DOHH2 (cell line): ENCODE results near the gene CRYGD.

Experiments
- H3F3A ChIP-seq: fragments of 200-600 bp; sonication (generic), shearing (Covaris generic); 2 replicates; pipeline ENCODE4 v1.6.0; 2016; ENCODE audit warnings: antibody characterized with exemption, mild to moderate bottlenecking; ENCODE audit not compliant: control insufficient read depth, insufficient read depth
- H3K27ac ChIP-seq: fragments of 200-600 bp; sonication (generic); 2 replicates; pipeline ENCODE4 v1.5.1; 2014; ENCODE audit warnings: low read depth, mild to moderate bottlenecking, low read length, moderate library complexity
- H3K27me3 ChIP-seq: fragments of 200-600 bp; sonication (generic); 2 replicates; pipeline ENCODE4 v1.6.1; 2014; ENCODE audit warnings: mild to moderate bottlenecking, low read length, mixed read lengths; ENCODE audit not compliant: control insufficient read depth
- H3K36me3 ChIP-seq: fragments of 200-600 bp; sonication (generic); 2 replicates; pipeline ENCODE4 v1.6.1; 2014; ENCODE audit warnings: mild to moderate bottlenecking, low read length, moderate library complexity, mixed read lengths; ENCODE audit not compliant: control insufficient read depth
- H3K4me1 ChIP-seq: fragments of 200-600 bp; sonication (generic); 2 replicates; pipeline ENCODE4 v1.6.1; 2014; ENCODE audit warnings: mild to moderate bottlenecking, low read length, mixed read lengths; ENCODE audit not compliant: control insufficient read depth
- H3K4me2 ChIP-seq: fragments of 200-600 bp; sonication (generic); 2 replicates; pipeline ENCODE4 v1.6.0; 2014; ENCODE audit warnings: mild to moderate bottlenecking, low read length, moderate library complexity
- H3K4me3 ChIP-seq: fragments of 200-600 bp; sonication (generic); 2 replicates; pipeline ENCODE4 v1.5.1; 2014; ENCODE audit warnings: mild to moderate bottlenecking, low read length, mixed read lengths
- H3K79me2 ChIP-seq: fragments of 200-600 bp; sonication (generic); 2 replicates; pipeline ENCODE4 v1.6.1; 2014; ENCODE audit warnings: mild to moderate bottlenecking, low read length, mixed read lengths; ENCODE audit not compliant: control insufficient read depth
- H3K9me2 ChIP-seq: fragments of 200-600 bp; sonication (generic); replicated peaks from 2 replicates; pipeline ENCODE4 v1.6.1; 2014; ENCODE audit warnings: mild to moderate bottlenecking, low read length, mixed read lengths; ENCODE audit not compliant: control insufficient read depth
- H3K9me3 ChIP-seq: fragments of 200-600 bp; sonication (generic); 2 replicates; pipeline ENCODE4 v1.6.1; 2014; ENCODE audit warnings: antibody characterized with exemption, low read length, mixed read lengths; ENCODE audit not compliant: control insufficient read depth, insufficient read depth
- H4K20me1 ChIP-seq: fragments of 200-600 bp; sonication (generic); 2 replicates; pipeline ENCODE4 v1.6.0; 2014; ENCODE audit warnings: low read depth, mild to moderate bottlenecking, antibody characterized with exemption, low read length, moderate library complexity; ENCODE audit not compliant: control insufficient read depth, insufficient read depth
- CTCF ChIP-seq: fragments of 200-600 bp; sonication (generic); IDR thresholded peaks from one replicate; pipeline ENCODE4 v1.5.1; 2014; ENCODE audit warnings: antibody characterized with exemption, mild to moderate bottlenecking, low read depth, low read length; ENCODE audit not compliant: poor library complexity, severe bottlenecking
- EZH2phosphoT487 ChIP-seq: fragments of 200-600 bp; sonication (generic); IDR thresholded peaks from 2 replicates; pipeline ENCODE4 v1.6.1; 2017; ENCODE audit warnings: borderline replicate concordance, mild to moderate bottlenecking, antibody characterized with exemption, low read length, moderate library complexity, mixed read lengths

CRYGD gene

GRCh38 chr2:208096080-208096479 lies 28.2 kb downstream of the CRYGD start:
- no peak overlapping the region for H3K4me2 ChIP-seq
- peaks cover 11% of the 10 kb centered on the region; the same call in 1 of the 2 replicates for H3K27me3 ChIP-seq
- no peaks in the 10 kb centered on the region for H3K9me3 ChIP-seq
- H3K4me1 ChIP-seq = no peaks in the 10 kb centered on the region
- no peaks in the 10 kb centered on the region for H4K20me1 ChIP-seq
- TF ChIP-seq EZH2phosphoT487 (no peak), CTCF (no peak)
- H3K79me2 ChIP-seq = no peaks in the 10 kb centered on the region
- no peaks in the 10 kb centered on the region for H3K9me2 ChIP-seq
- no peak overlapping the region for H3K4me3 ChIP-seq
- H3K36me3 ChIP-seq = no peaks in the 10 kb centered on the region
- H3K27ac ChIP-seq = no peak overlapping the region
- no peaks in the 10 kb centered on the region for H3F3A ChIP-seq

GRCh38 chr2:208093128-208093527 lies 31.2 kb downstream of the CRYGD start:
- Histone ChIP-seq H3K4me2 (no peak overlapping the region), H3K79me2 (no peaks in the 10 kb centered on the region), H3K4me1 (no peaks in the 10 kb centered on the region), H3K9me3 (no peaks in the 10 kb centered on the region), H3K4me3 (no peak overlapping the region), H3K27me3 (peaks cover 11% of the 10 kb centered on the region; the same call in 1 of the 2 replicates), H4K20me1 (no peaks in the 10 kb centered on the region), H3K27ac (no peak overlapping the region), H3K36me3 (no peaks in the 10 kb centered on the region), H3K9me2 (no peaks in the 10 kb centered on the region), H3F3A (no peaks in the 10 kb centered on the region)
- TF ChIP-seq CTCF = no peak

DNA sequence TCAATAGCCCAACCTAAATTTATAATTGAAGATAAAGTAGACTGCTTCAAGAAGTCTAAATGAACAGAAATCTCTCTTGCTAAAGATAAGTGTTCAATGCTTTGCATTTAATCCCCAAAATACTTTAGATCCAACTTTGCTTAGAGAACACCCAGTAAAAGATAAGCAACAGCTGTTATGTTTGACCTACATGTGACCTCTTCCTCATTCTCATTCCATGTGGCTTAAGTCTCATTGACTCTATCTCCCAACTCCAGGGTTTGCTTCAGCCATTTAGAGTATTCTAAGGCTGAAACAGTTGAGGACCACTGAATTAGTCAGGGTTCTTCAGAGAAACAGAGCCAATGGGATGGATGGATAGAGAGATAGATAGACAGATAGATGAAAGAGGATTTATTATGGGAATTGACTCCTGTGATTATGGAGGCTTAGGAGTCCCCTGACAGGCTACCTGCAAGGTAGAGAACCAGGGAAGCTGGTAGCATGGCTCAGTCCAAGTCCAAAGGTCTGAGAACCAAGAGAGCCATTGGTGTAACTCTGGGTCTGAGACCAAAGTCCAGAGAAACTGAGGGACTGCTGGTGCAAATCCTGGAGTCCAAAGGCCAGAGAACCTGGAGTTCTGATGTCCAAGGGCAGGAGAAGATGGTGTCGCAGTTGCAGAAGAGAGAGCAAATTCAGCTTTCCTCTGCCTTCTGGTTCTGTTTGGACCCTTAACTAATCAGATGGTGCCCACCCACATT lies 32.1 kb downstream of the CRYGD start:
- no peaks in the 10 kb centered on the region for H3K9me3 ChIP-seq

More for the DNA sequence above, 32.1 kb downstream of the CRYGD start:
- Histone ChIP-seq H3K27ac (no peak overlapping the region), H3K9me2 (no peaks in the 10 kb centered on the region), H3K4me1 (no peaks in the 10 kb centered on the region), H3K4me2 (no peak overlapping the region), H3K27me3 (peaks cover 6% of the 10 kb centered on the region; the same call in 1 of the 2 replicates), H3F3A (no peaks in the 10 kb centered on the region), H4K20me1 (no peaks in the 10 kb centered on the region), H3K4me3 (no peak overlapping the region), H3K36me3 (no peaks in the 10 kb centered on the region), H3K79me2 (no peaks in the 10 kb centered on the region)
- TF ChIP-seq CTCF = no peak
- TF ChIP-seq EZH2phosphoT487 = no peak
